ENCODE results near the gene ATP2B2. TPM values are rescaled to one million over a fixed set of nuclear protein-coding genes. Genes with fewer than 3 reads are reported as not detected.

ATP2B2 gene
- total and polyA plus RNA-seq, 2 experiments from 2014 or later, result 0.66 to 1.8 TPM

DNA sequence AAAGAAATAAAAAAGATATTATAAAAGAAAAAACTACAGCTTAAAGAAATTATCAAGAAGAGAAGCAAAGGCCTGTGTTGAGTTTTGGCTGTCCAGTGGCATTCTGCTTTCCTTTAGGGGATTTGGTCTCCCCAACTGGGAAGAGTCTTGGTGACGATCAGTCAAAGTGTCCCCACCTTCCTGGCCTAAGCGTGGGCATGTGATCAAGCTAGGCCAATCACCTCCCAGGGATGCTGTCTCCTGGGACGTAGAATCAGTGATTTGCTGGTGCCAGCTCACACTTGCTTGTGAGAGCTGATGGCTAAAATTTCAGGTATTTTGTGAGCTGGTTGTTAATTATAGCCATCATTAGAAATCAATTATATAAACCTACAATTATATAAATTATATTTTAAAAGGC lies 69.5 kb downstream of the ATP2B2 start:
- Histone ChIP-seq H2AFZ (no peak overlapping the region), H3K4me2 (no peak overlapping the region), H3K36me3 (replicated peaks; ENCODE audit: insufficient read depth, low read depth) (no peaks in the 10 kb centered on the region), H3K9me2 (replicated peaks; ENCODE audit: insufficient read depth) (no peaks in the 10 kb centered on the region), H3K79me2 (no peaks in the 10 kb centered on the region), H3K9me3 (ENCODE audit: low read depth) (no peaks in the 10 kb centered on the region), H3K27ac (no peak overlapping the region), H3K4me3 (no peak overlapping the region), H3K27me3 (no peaks in the 10 kb centered on the region), H3K4me1 (ENCODE audit: insufficient read depth) (no peaks in the 10 kb centered on the region), H4K20me1 (ENCODE audit: insufficient read depth, poor library complexity, severe bottlenecking) (no peaks in the 10 kb centered on the region)
- WGBS (ENCODE audit: low lambda C conversion rate, missing lambda C conversion rate), result 84% methylated on average over 3 of the region's 3 CpGs
- TF ChIP-seq EZH2 (IDR thresholded peaks at IDR 0.05; ENCODE audit: borderline replicate concordance) (no peak), CTCF (IDR thresholded peaks at IDR 0.05; ENCODE audit: poor library complexity) (no peak), EZH2phosphoT487 (IDR thresholded peaks at IDR 0.05; ENCODE audit: low read depth, severe bottlenecking, unreplicated experiment) (no peak)
- DNase-seq (ENCODE audit: low spot score), result no peak

- no peak for DNase-seq (ENCODE audit: low spot score)
- Histone ChIP-seq H3K27me3 (no peaks in the 10 kb centered on the region), H3K9me3 (ENCODE audit: low read depth) (no peaks in the 10 kb centered on the region), H3K36me3 (replicated peaks; ENCODE audit: insufficient read depth, low read depth) (no peaks in the 10 kb centered on the region), H3K27ac (no peak overlapping the region), H3K4me1 (ENCODE audit: insufficient read depth) (no peaks in the 10 kb centered on the region), H3K4me3 (no peak overlapping the region), H4K20me1 (ENCODE audit: insufficient read depth, poor library complexity, severe bottlenecking) (no peaks in the 10 kb centered on the region), H3K79me2 (no peaks in the 10 kb centered on the region), H3K9me2 (replicated peaks; ENCODE audit: insufficient read depth) (no peaks in the 10 kb centered on the region), H2AFZ (no peak overlapping the region), H3K4me2 (no peak overlapping the region)
- TF ChIP-seq EZH2 (IDR thresholded peaks at IDR 0.05; ENCODE audit: borderline replicate concordance) (no peak), CTCF (IDR thresholded peaks at IDR 0.05; ENCODE audit: poor library complexity) (no peak), EZH2phosphoT487 (IDR thresholded peaks at IDR 0.05; ENCODE audit: low read depth, severe bottlenecking, unreplicated experiment) (no peak)
- WGBS (ENCODE audit: low lambda C conversion rate, missing lambda C conversion rate), result 85% methylated on average over 9 of the region's 9 CpGs
Measured at GRCh38 chr3:10434938-10435336, 70.4 kb downstream of the ATP2B2 start.

GRCh38 chr3:10434144-10434937 lies 71.0 kb downstream of the ATP2B2 start:
- no peaks in the 10 kb centered on the region for H3K9me3 ChIP-seq (ENCODE audit: low read depth)
- no peaks in the 10 kb centered on the region for H4K20me1 ChIP-seq (ENCODE audit: insufficient read depth, poor library complexity, severe bottlenecking)
- H3K27ac ChIP-seq, result no peak overlapping the region
- H3K4me2 ChIP-seq, result no peak overlapping the region
- no peaks in the 10 kb centered on the region for H3K27me3 ChIP-seq
- 88% methylated on average over 2 of the region's 2 CpGs for WGBS (ENCODE audit: low lambda C conversion rate, missing lambda C conversion rate)
- no peaks in the 10 kb centered on the region for H3K36me3 ChIP-seq (replicated peaks; ENCODE audit: insufficient read depth, low read depth)
- H3K4me1 ChIP-seq (ENCODE audit: insufficient read depth), result no peaks in the 10 kb centered on the region
- no peak overlapping the region for H3K4me3 ChIP-seq
- H3K9me2 ChIP-seq (replicated peaks; ENCODE audit: insufficient read depth), result no peaks in the 10 kb centered on the region
- no peak overlapping the region for H2AFZ ChIP-seq
- H3K79me2 ChIP-seq, result no peaks in the 10 kb centered on the region
- no peak for TF ChIP-seq EZH2 (IDR thresholded peaks at IDR 0.05; ENCODE audit: borderline replicate concordance)
- TF ChIP-seq EZH2phosphoT487 (IDR thresholded peaks at IDR 0.05; ENCODE audit: low read depth, severe bottlenecking, unreplicated experiment), result no peak
- no peak for TF ChIP-seq CTCF (IDR thresholded peaks at IDR 0.05; ENCODE audit: poor library complexity)
- DNase-seq (ENCODE audit: low spot score), result no peak
